Measurements from ENCODE around the gene ANKRD33B.

GRCh38 chr5:10551782-10552138 is 12.1 kb upstream of the ANKRD33B start:
- TF ChIP-seq POLR2A (IDR thresholded peaks at IDR 0.05) = no peak
- TF ChIP-seq, protein P1, sequence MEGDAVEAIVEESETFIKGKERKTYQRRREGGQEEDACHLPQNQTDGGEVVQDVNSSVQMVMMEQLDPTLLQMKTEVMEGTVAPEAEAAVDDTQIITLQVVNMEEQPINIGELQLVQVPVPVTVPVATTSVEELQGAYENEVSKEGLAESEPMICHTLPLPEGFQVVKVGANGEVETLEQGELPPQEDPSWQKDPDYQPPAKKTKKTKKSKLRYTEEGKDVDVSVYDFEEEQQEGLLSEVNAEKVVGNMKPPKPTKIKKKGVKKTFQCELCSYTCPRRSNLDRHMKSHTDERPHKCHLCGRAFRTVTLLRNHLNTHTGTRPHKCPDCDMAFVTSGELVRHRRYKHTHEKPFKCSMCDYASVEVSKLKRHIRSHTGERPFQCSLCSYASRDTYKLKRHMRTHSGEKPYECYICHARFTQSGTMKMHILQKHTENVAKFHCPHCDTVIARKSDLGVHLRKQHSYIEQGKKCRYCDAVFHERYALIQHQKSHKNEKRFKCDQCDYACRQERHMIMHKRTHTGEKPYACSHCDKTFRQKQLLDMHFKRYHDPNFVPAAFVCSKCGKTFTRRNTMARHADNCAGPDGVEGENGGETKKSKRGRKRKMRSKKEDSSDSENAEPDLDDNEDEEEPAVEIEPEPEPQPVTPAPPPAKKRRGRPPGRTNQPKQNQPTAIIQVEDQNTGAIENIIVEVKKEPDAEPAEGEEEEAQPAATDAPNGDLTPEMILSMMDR (IDR thresholded peaks at IDR 0.05) = no peak
- no peak for TF ChIP-seq POLR2AphosphoS5 (IDR thresholded peaks at IDR 0.05)
- TF ChIP-seq EP300 (IDR thresholded peaks at IDR 0.05) = no peak

Data from upper lobe of left lung (tissue), 4 donors.